Astrocyte (in vitro differentiated cells and primary cell): ENCODE results near the gene STRADB. TPM values are rescaled to one million over a fixed set of nuclear protein-coding genes. Genes with fewer than 3 reads are reported as not detected.

Experiments
- DNase-seq: peaks from one replicate; pipeline ENCODE4 v3.0.0-alpha.2; 2010; ENCODE audit warnings: low read depth
- FAIRE-seq: peaks from 2 replicates; lab custom pipeline; 2011; peaks lifted over from hg19 to GRCh38; lab: Jason Lieb, UNC
- H2AFZ ChIP-seq: 2 replicates; pipeline ENCODE4 v1.6.0; 2012; ENCODE audit warnings: low read depth, low read length, inconsistent platforms
- H3K27ac ChIP-seq: 2 replicates; pipeline ENCODE4 v1.5.1; 2011; ENCODE audit warnings: low read depth, low read length, inconsistent platforms
- H3K27me3 ChIP-seq: 2 replicates; pipeline ENCODE4 v1.6.0; 2011; ENCODE audit warnings: low read length, inconsistent platforms; ENCODE audit not compliant: insufficient read depth
- H3K36me3 ChIP-seq: 2 replicates; pipeline ENCODE4 v1.5.1; 2011; ENCODE audit warnings: low read length, inconsistent platforms; ENCODE audit not compliant: insufficient read depth
- H3K4me1 ChIP-seq: 2 replicates; pipeline ENCODE4 v1.5.1; 2011; ENCODE audit warnings: low read length, inconsistent platforms; ENCODE audit not compliant: insufficient read depth
- H3K4me2 ChIP-seq: 2 replicates; pipeline ENCODE4 v1.6.0; 2012; ENCODE audit warnings: low read length, inconsistent platforms
- H3K4me3 ChIP-seq: 2 replicates; pipeline ENCODE4 v1.5.1; 2011; ENCODE audit warnings: low read depth, mild to moderate bottlenecking, low read length, inconsistent platforms; ENCODE audit not compliant: insufficient read depth
- H3K79me2 ChIP-seq: 2 replicates; pipeline ENCODE4 v1.6.0; 2012; ENCODE audit warnings: mild to moderate bottlenecking, low read length, inconsistent platforms; ENCODE audit not compliant: insufficient read depth
- H3K9ac ChIP-seq: 2 replicates; pipeline ENCODE4 v1.6.0; 2012; ENCODE audit warnings: mild to moderate bottlenecking, low read length, inconsistent platforms
- H3K9me3 ChIP-seq: 2 replicates; pipeline ENCODE4 v1.5.1; 2012; ENCODE audit warnings: low read depth, mild to moderate bottlenecking, low read length, inconsistent platforms; ENCODE audit not compliant: insufficient read depth
- H4K20me1 ChIP-seq: 2 replicates; pipeline ENCODE4 v1.6.0; 2012; ENCODE audit warnings: low read length, inconsistent platforms; ENCODE audit not compliant: insufficient read depth
- H3K27ac Mint-ChIP-seq: one replicate; pipeline ENCODE4 v1.8.0; 2021; ENCODE audit warnings: mild to moderate bottlenecking, mixed read lengths; ENCODE audit not compliant: unreplicated experiment
- H3K27me3 Mint-ChIP-seq: one replicate; pipeline ENCODE4 v1.8.0; 2021; ENCODE audit warnings: low read depth, mixed read lengths; ENCODE audit not compliant: unreplicated experiment
- H3K36me3 Mint-ChIP-seq: one replicate; pipeline ENCODE4 v1.8.0; 2021; ENCODE audit warnings: low read depth, mixed read lengths; ENCODE audit not compliant: unreplicated experiment
- H3K4me1 Mint-ChIP-seq: one replicate; pipeline ENCODE4 v1.8.0; 2021; ENCODE audit warnings: low read depth, mixed read lengths; ENCODE audit not compliant: unreplicated experiment
- H3K4me3 Mint-ChIP-seq: one replicate; pipeline ENCODE4 v1.8.0; 2021; ENCODE audit warnings: mild to moderate bottlenecking, moderate library complexity, mixed read lengths; ENCODE audit not compliant: unreplicated experiment
- H3K9me3 Mint-ChIP-seq: one replicate; pipeline ENCODE4 v1.8.0; 2021; ENCODE audit warnings: mild to moderate bottlenecking, mixed read lengths; ENCODE audit not compliant: unreplicated experiment
- EZH2 ChIP-seq: IDR thresholded peaks from 2 replicates; pipeline ENCODE4 v1.6.1; 2012; ENCODE audit warnings: mild to moderate bottlenecking, low read length, inconsistent platforms; ENCODE audit not compliant: insufficient read depth
- total RNA-seq: library from RNA; stranded (reverse); gene quantifications from 2 replicates; pipeline ENCODE4 v1.2.1, GENCODE V29; 2021
- TF ChIP-seq, protein P1 (sequence below): IDR thresholded peaks from 2 replicates; pipeline ENCODE4 v1.5.1; 2011; ENCODE audit warnings: low read depth, mild to moderate bottlenecking, inconsistent platforms, low read length, moderate library complexity; ENCODE audit not compliant: insufficient read depth

The STRADB gene
- total RNA-seq, 1 donor from 2014 or later, result 40.5 TPM

DNA sequence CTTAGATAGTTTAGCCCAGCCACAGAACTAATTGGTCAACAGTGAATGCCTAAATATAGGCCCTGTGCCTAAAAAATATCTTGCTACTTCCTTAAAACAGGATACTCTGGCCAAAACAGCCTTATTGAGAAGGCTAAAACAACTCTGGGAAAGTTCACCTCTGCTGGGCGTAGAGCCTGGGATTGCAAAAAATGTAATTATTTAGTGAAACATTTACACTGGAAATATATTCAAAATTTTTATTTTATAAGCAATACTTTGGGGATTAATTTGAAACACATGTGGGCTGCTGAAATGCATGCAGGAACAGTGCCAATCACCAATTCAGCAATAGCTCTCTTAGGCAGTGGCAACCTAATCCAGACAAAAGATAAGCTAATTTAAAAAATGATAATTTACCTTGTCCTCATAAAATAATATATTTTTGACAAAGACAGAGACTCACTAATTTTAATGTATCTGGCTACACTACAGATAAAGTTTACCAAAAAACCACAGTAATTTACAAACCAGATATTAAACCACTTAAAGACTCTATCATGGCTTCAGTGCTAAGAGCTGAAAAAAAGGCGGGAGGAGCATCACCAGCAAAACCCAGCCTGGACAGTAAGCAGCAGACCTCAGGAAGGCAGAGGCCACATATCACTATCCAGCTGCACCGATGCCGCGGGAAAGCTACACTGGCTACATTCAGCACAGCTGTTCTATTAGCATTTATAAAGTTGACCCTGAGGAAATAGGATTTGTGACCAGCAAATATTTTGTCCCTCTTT is 18.7 kb upstream of the STRADB start:
- Histone ChIP-seq H3K4me3 (no peak overlapping the region), H4K20me1 (peaks cover 4% of the 10 kb centered on the region), H3K79me2 (peaks cover 55% of the 10 kb centered on the region), H2AFZ (no peak overlapping the region), H3K9me3 (no peaks in the 10 kb centered on the region), H3K4me2 (peak overlapping the region; percentile 73), H3K36me3 (peaks cover 2% of the 10 kb centered on the region), H3K9ac (peak overlapping the region; percentile 14), H3K27me3 (no peaks in the 10 kb centered on the region), H3K4me1 (peaks cover 17% of the 10 kb centered on the region), H3K27ac (peak overlapping the region; percentile 53)
- Mint-ChIP-seq H3K4me3 (no peak overlapping the region), H3K27me3 (no peaks in the 10 kb centered on the region), H3K27ac (peak overlapping the region; percentile 64), H3K4me1 (peaks cover 26% of the 10 kb centered on the region), H3K36me3 (peaks cover 16% of the 10 kb centered on the region), H3K9me3 (peaks cover 3% of the 10 kb centered on the region)
- FAIRE-seq (no peak), DNase-seq (peak; percentile 51)
- TF ChIP-seq EZH2, result no peak
- TF ChIP-seq, protein P1, sequence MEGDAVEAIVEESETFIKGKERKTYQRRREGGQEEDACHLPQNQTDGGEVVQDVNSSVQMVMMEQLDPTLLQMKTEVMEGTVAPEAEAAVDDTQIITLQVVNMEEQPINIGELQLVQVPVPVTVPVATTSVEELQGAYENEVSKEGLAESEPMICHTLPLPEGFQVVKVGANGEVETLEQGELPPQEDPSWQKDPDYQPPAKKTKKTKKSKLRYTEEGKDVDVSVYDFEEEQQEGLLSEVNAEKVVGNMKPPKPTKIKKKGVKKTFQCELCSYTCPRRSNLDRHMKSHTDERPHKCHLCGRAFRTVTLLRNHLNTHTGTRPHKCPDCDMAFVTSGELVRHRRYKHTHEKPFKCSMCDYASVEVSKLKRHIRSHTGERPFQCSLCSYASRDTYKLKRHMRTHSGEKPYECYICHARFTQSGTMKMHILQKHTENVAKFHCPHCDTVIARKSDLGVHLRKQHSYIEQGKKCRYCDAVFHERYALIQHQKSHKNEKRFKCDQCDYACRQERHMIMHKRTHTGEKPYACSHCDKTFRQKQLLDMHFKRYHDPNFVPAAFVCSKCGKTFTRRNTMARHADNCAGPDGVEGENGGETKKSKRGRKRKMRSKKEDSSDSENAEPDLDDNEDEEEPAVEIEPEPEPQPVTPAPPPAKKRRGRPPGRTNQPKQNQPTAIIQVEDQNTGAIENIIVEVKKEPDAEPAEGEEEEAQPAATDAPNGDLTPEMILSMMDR, result no peak

DNA sequence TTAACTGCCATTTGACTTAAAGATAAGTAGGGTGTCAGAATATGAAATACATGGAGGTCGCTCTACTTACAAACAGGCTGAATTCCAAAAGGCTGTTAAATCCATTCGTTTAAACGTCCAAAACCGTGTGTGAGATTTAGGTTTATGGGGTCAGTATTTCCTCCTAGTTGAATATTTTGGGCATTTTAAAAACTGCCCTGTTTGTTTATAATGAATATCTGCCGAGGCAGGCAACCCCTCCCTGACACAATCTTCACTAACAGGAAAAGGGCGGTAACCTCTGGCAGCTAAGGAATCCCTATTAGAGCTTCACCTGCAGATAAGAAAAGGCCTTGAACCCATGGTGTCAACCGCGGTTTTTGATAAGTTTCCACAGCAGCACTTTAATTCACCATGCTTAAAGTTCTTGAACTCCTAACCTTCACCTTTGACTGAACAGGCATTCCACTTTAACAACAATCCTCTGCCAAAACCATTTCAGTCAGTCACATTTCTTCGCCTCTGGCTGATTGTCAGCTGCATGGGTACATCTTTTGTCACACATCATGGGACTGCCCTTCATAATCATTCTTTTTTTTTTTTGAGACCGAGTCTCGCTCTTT is 18.0 kb upstream of the STRADB start:
- no peak for DNase-seq
- Histone ChIP-seq H3K9ac (no peak overlapping the region), H2AFZ (no peak overlapping the region), H3K27ac (no peak overlapping the region), H4K20me1 (peaks cover 8% of the 10 kb centered on the region), H3K9me3 (no peaks in the 10 kb centered on the region), H3K4me3 (no peak overlapping the region), H3K79me2 (peaks cover 62% of the 10 kb centered on the region), H3K4me1 (peaks cover 17% of the 10 kb centered on the region), H3K36me3 (peaks cover 2% of the 10 kb centered on the region), H3K4me2 (peak overlapping the region; percentile 3), H3K27me3 (no peaks in the 10 kb centered on the region)
- Mint-ChIP-seq H3K9me3 (peaks cover 3% of the 10 kb centered on the region), H3K4me1 (peaks cover 26% of the 10 kb centered on the region), H3K27ac (no peak overlapping the region), H3K4me3 (no peak overlapping the region), H3K27me3 (no peaks in the 10 kb centered on the region), H3K36me3 (peaks cover 14% of the 10 kb centered on the region)
- FAIRE-seq, result no peak
- TF ChIP-seq, protein P1, result no peak
- no peak for TF ChIP-seq EZH2
